Hepatocyte (in vitro differentiated cells): ENCODE results near the gene INF2. TPM values are rescaled to one million over a fixed set of nuclear protein-coding genes. Genes with fewer than 3 reads are reported as not detected.

Experiments
- DNase-seq: peaks from one replicate; pipeline ENCODE4 v3.0.0-alpha.2; 2016; ENCODE audit warnings: low spot score
- H2AFZ ChIP-seq: fragments of 200-600 bp; sonication (generic); 2 replicates; pipeline ENCODE4 v1.6.0; 2016; ENCODE audit warnings: antibody characterized with exemption, mild to moderate bottlenecking
- H3K27ac ChIP-seq: fragments of 200-600 bp; sonication (generic); 2 replicates; pipeline ENCODE4 v1.5.1; 2016; ENCODE audit warnings: mild to moderate bottlenecking
- H3K27me3 ChIP-seq: fragments of 200-600 bp; sonication (generic); 2 replicates; pipeline ENCODE4 v1.6.1; 2016
- H3K36me3 ChIP-seq: fragments of 200-600 bp; sonication (generic); replicated peaks from 2 replicates; pipeline ENCODE4 v1.5.1; 2016; ENCODE audit warnings: low read depth; ENCODE audit not compliant: insufficient read depth
- H3K4me1 ChIP-seq: fragments of 200-600 bp; sonication (generic); 2 replicates; pipeline ENCODE4 v1.5.1; 2016; ENCODE audit warnings: mild to moderate bottlenecking, moderate library complexity; ENCODE audit not compliant: insufficient read depth
- H3K4me2 ChIP-seq: fragments of 200-600 bp; sonication (generic); 2 replicates; pipeline ENCODE4 v1.6.0; 2016
- H3K4me3 ChIP-seq: fragments of 200-600 bp; sonication (generic); 2 replicates; pipeline ENCODE4 v1.5.1; 2016; ENCODE audit warnings: mild to moderate bottlenecking
- H3K79me2 ChIP-seq: fragments of 200-600 bp; sonication (generic); 2 replicates; pipeline ENCODE4 v1.6.0; 2017; ENCODE audit warnings: mild to moderate bottlenecking
- H3K9me2 ChIP-seq: fragments of 200-600 bp; sonication (generic); replicated peaks from 2 replicates; pipeline ENCODE4 v1.6.0; 2017; ENCODE audit warnings: mild to moderate bottlenecking; ENCODE audit not compliant: insufficient read depth
- H3K9me3 ChIP-seq: fragments of 200-600 bp; sonication (generic); 2 replicates; pipeline ENCODE4 v1.5.1; 2016; ENCODE audit warnings: low read depth, mild to moderate bottlenecking
- H4K20me1 ChIP-seq: fragments of 200-600 bp; sonication (generic); 2 replicates; pipeline ENCODE4 v1.6.0; 2016; ENCODE audit warnings: mild to moderate bottlenecking; ENCODE audit not compliant: insufficient read depth, poor library complexity, severe bottlenecking
- EZH2 ChIP-seq: fragments of 200-600 bp; sonication (generic); IDR thresholded peaks from 2 replicates; pipeline ENCODE4 v1.6.1; 2016; ENCODE audit warnings: antibody characterized with exemption, mild to moderate bottlenecking, borderline replicate concordance
- EZH2phosphoT487 ChIP-seq: fragments of 200-600 bp; sonication (generic); IDR thresholded peaks from one replicate; pipeline ENCODE4 v1.6.1; 2018; ENCODE audit warnings: antibody characterized with exemption, mild to moderate bottlenecking, low read depth, moderate library complexity; ENCODE audit not compliant: unreplicated experiment, severe bottlenecking
- WGBS: methylation state at CpG from one replicate; pipeline ENCODE4 v1.1.6; 2016; ENCODE audit warnings: low lambda C conversion rate; ENCODE audit errors: missing lambda C conversion rate; 5-methylcytosine and 5-hydroxymethylcytosine counted together
- polyA plus RNA-seq: library from polyadenylated mRNA; unstranded; fragments of >200 nt; fragmentation: Nextera tagmentation; extraction: Ambion mirVana; gene quantifications from 2 replicates; pipeline ENCODE4 v1.2.1, GENCODE V29; 2016
- total RNA-seq: library from RNA; depleted of rRNA; stranded (reverse); fragments of >200 nt; gene quantifications from 2 replicates; pipeline ENCODE4 v1.2.3, GENCODE V29; 2014
- TF ChIP-seq, protein P1 (sequence below): fragments of 200-600 bp; sonication (generic); IDR thresholded peaks from 2 replicates; pipeline ENCODE4 v1.5.1; 2016; ENCODE audit warnings: antibody characterized with exemption, mild to moderate bottlenecking; ENCODE audit not compliant: poor library complexity

The INF2 gene
- total and polyA plus RNA-seq, 2 experiments from 2014 or later, result 23.8 to 31.6 TPM

DNA sequence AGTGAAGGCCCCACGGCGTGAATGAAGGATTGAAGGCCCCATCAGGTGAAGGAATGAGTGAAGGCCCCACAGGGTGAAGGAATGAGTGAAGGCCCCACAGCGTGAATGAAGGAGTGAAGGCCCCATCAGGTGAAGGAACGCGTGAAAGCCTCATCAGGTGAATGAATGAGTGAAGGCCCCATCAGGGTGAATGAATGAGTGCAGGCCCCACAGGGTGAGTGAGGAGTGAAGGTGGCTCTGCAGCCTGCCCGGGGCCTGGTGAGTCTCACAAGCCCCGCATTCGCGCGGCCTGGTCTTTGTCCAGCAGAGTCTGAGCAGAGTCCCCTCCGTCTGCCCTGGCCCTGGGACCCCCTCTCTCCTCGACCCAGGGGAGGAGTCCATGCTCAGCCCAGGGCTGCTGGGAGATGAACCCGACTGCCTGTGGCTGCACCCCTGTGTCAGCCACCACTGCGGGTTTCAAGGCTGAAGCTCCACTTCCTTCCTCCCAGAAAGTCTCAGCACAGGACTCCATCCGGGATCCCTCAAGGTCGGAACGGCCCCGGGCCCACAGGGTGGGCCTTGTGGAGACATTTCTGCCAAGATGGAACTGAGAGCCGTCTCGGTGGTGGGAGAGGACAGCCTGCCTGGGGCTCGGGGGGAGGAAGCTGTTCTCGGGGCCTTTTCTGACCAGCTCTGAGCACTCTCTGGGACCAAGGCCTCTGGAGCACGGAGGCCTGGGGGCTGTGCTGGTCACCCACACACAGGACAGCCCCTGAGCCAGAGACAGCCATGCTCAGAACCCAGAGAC, 47.5 kb upstream of the INF2 start:
- DNase-seq, result no peak
- TF ChIP-seq EZH2 (no peak), EZH2phosphoT487 (no peak)
- TF ChIP-seq, protein P1, sequence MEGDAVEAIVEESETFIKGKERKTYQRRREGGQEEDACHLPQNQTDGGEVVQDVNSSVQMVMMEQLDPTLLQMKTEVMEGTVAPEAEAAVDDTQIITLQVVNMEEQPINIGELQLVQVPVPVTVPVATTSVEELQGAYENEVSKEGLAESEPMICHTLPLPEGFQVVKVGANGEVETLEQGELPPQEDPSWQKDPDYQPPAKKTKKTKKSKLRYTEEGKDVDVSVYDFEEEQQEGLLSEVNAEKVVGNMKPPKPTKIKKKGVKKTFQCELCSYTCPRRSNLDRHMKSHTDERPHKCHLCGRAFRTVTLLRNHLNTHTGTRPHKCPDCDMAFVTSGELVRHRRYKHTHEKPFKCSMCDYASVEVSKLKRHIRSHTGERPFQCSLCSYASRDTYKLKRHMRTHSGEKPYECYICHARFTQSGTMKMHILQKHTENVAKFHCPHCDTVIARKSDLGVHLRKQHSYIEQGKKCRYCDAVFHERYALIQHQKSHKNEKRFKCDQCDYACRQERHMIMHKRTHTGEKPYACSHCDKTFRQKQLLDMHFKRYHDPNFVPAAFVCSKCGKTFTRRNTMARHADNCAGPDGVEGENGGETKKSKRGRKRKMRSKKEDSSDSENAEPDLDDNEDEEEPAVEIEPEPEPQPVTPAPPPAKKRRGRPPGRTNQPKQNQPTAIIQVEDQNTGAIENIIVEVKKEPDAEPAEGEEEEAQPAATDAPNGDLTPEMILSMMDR, result no peak
- Histone ChIP-seq H3K9me3 (no peaks in the 10 kb centered on the region), H3K36me3 (no peaks in the 10 kb centered on the region), H3K79me2 (no peaks in the 10 kb centered on the region), H3K4me1 (peaks cover 3% of the 10 kb centered on the region), H4K20me1 (no peaks in the 10 kb centered on the region), H3K27me3 (peaks cover 10% of the 10 kb centered on the region), H3K4me2 (no peak overlapping the region), H2AFZ (no peak overlapping the region), H3K9me2 (no peaks in the 10 kb centered on the region), H3K27ac (no peak overlapping the region), H3K4me3 (no peak overlapping the region)
- 87% methylated on average over 20 of the region's 23 CpGs for WGBS

DNA sequence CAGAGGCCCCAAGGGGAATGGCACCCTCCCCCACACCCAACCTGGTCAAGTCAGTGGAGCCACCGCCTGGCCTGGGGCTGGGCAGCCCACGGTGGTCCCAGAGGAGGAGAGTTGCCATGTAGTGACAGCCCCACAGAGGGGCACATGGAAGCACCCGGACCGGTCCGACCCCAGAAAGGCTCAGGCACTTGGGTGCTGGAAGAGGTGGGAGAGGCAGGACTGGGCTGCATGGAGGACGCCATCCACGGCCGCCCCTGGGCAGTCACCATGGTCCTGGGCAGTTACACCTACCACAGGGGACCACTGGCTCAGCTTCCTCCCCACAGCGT, 46.9 kb upstream of the INF2 start:
- no peaks in the 10 kb centered on the region for H3K79me2 ChIP-seq
- H2AFZ ChIP-seq, result no peak overlapping the region
- no peak for DNase-seq
- H3K36me3 ChIP-seq, result no peaks in the 10 kb centered on the region
- H3K4me1 ChIP-seq, result peaks cover 3% of the 10 kb centered on the region
- no peaks in the 10 kb centered on the region for H3K9me2 ChIP-seq
- 91% methylated on average over 9 of the region's 9 CpGs for WGBS
- no peaks in the 10 kb centered on the region for H4K20me1 ChIP-seq
- peaks cover 10% of the 10 kb centered on the region for H3K27me3 ChIP-seq
- H3K4me2 ChIP-seq, result no peak overlapping the region
- TF ChIP-seq, protein P1, result no peak
- TF ChIP-seq EZH2phosphoT487 (no peak), EZH2 (no peak)
- H3K9me3 ChIP-seq, result no peaks in the 10 kb centered on the region
- no peak overlapping the region for H3K27ac ChIP-seq
- H3K4me3 ChIP-seq, result no peak overlapping the region

DNA sequence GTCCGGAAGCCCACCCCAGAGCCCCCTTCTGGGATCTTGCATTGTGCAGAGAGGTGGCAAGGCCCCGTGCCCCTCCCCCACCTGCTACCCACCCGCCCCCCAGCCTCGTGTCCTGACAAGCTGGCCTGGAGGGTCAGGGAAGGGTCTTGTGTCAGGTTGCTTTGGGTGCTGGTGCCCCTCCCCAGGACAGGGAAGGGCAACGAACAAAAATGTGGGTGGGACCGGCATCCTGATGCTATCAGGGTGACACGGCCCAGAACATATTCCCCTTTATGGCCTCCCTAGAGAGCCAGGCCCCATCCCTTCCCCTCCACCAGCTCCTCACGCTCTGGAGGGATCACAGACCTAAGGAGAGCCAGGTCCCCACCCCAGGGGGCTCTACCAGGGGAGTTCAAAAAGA, 46.1 kb upstream of the INF2 start:
- Histone ChIP-seq H4K20me1 (no peaks in the 10 kb centered on the region), H3K36me3 (no peaks in the 10 kb centered on the region), H3K4me1 (no peaks in the 10 kb centered on the region), H3K27ac (no peak overlapping the region), H3K4me3 (no peak overlapping the region), H3K27me3 (peaks cover 4% of the 10 kb centered on the region), H3K79me2 (no peaks in the 10 kb centered on the region), H3K9me2 (no peaks in the 10 kb centered on the region), H3K4me2 (no peak overlapping the region), H2AFZ (no peak overlapping the region), H3K9me3 (no peaks in the 10 kb centered on the region)
- DNase-seq, result no peak
- no peak for TF ChIP-seq EZH2
- TF ChIP-seq, protein P1, result no peak
- TF ChIP-seq EZH2phosphoT487, result no peak
- 60% methylated on average over 8 of the region's 8 CpGs for WGBS
